ENCODE results near the gene DNAH10.

The DNAH10 gene, protein sequence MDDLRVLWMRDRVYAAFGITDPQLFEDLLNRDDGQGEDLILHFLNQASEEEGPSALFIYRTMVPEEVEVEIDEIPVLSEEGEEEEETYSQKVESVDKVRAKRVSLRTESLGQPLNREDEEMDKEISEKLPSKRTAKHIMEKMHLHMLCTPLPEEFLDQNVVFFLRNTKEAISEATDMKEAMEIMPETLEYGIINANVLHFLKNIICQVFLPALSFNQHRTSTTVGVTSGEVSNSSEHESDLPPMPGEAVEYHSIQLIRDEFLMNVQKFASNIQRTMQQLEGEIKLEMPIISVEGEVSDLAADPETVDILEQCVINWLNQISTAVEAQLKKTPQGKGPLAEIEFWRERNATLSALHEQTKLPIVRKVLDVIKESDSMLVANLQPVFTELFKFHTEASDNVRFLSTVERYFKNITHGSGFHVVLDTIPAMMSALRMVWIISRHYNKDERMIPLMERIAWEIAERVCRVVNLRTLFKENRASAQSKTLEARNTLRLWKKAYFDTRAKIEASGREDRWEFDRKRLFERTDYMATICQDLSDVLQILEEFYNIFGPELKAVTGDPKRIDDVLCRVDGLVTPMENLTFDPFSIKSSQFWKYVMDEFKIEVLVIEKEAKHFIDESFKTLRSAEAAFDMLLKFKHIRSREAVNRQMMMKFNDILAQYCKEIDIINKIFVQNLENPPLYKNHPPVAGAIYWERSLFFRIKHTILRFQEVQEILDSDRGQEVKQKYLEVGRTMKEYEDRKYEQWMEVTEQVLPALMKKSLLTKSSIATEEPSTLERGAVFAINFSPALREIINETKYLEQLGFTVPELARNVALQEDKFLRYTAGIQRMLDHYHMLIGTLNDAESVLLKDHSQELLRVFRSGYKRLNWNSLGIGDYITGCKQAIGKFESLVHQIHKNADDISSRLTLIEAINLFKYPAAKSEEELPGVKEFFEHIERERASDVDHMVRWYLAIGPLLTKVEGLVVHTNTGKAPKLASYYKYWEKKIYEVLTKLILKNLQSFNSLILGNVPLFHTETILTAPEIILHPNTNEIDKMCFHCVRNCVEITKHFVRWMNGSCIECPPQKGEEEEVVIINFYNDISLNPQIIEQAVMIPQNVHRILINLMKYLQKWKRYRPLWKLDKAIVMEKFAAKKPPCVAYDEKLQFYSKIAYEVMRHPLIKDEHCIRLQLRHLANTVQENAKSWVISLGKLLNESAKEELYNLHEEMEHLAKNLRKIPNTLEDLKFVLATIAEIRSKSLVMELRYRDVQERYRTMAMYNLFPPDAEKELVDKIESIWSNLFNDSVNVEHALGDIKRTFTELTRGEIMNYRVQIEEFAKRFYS (N-terminal part only)

GRCh38 chr12:123761841-123762714 lies at the start of gene DNAH10:
TSS of gene DNAH10 (plus strand) at chr12:123762301. CDS start at chr12:123762337, 36 bp downstream.
- DNase-seq: peak; percentile 40

DNA sequence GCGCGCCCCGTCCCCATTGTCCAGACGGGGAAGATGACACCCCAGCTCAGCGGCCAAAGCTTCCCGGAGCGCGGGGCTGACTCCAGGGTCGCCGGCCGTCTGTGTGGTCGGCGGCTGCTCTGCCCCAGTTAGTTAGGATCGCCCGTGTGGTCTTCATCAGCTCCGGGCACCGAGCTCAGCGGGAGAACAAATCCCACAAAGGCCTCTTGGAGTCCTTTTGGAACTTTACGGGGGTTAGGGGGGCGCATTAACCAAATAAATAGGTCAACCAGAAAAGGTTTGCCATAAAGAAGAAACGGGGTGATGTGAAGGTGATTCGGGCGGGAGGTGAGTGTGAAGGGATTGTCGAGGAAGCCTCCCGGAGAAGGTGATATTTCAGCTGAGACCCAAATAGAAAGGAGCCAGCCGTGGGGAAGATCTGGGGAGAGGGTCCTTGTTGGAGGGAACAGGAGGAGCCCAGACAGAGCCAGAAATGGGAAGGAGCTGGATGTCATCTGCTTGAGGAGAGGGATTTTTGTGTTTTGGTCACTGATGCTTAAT lies 49.3 kb upstream of the DNAH10 start:
- DNase-seq: no peak

DNA sequence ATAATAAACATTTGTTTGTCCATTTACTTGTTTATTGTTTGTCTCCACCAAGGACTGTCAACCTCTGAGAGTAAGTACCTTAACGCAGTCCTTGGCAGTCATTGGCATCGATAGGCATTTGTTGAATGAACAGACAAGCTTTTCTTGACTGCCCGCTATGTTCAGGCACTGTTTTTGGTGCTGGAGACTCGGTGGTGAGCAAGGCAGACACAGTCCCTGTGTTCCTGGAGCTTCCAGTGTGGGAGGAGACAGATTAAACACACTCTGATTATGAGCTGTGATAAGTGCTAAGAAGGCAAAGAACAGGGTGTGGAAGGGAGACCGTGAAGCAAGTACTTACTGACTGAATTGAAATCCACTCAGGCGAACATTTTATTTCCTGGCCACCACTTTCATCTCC lies 48.7 kb upstream of the DNAH10 start:
- DNase-seq: no peak

GRCh38 chr12:123713823-123714585 lies 48.1 kb upstream of the DNAH10 start:
- DNase-seq: no peak

DNA sequence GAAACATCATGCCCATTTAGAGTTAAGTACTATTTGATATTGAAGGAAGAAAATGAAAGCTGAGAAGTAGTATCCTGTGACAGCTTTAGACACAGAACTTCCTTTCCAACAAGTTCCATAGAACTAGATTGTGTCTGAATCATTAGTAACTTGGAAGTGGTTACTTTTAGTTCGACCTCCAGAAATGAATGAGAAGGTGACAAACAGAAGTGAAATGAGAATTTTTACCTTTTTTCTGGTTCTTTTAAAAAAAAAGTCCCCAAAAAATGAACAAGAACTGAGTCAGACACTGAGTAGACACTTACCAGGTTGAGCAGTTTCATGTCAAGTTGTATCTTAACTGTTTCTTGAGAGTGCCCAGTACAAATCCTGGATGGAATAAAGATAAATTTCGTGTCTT lies 46.9 kb upstream of the DNAH10 start:
- no peak for DNase-seq

DNA sequence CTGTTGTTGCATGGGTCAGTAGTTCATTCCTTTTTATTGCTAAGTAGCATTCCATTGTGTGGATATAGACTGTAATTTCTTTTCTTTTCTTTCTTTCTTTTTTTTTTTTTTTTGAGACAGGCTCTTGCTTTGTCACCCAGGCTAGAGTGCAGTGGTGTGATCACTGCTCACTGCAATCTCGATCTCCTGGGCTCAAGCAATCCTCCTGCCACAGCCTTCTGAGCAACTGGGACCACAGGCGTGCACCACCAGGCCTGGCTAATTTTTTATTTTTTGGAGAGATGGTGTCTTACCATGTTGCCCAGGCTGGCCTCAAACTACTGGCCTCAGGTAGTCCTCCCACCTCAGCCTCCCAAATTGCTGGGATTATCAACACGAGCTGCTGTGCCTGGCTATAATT lies 44.8 kb upstream of the DNAH10 start:
- no peak for DNase-seq

DNA sequence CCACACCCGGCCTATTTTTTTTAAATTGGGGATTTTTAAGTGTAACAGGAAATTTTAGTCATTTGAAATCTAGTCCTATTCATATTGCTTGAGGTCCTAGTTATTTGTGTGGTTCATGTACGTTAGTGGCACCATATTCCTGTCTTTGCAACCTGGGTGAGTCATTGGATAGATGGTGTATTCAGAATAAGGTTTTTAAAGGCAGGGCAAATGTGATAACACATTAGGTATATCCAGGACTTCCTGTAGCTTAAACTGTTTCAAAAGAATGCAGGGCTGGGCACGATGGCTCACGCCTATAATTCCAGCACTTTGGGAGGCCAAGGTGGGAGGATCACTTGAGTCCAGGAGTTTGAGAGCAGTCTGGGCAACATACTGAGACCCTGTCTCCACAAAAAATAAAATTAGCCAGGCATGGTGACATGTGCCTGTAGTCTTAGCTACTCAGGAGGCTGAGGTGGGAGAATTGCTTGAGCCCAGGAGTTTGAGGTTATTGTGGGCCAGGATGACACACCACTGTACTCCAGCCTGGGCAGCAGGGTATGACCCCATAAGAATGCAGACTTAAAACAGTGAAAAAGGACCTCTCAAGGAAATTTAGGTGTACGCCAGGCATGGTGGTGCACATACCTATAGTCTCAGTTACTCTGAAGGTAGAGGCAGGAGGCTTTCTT lies 41.8 kb upstream of the DNAH10 start:
- DNase-seq: no peak

GRCh38 chr12:123721245-123721644 lies 40.9 kb upstream of the DNAH10 start:
- DNase-seq: no peak

DNA sequence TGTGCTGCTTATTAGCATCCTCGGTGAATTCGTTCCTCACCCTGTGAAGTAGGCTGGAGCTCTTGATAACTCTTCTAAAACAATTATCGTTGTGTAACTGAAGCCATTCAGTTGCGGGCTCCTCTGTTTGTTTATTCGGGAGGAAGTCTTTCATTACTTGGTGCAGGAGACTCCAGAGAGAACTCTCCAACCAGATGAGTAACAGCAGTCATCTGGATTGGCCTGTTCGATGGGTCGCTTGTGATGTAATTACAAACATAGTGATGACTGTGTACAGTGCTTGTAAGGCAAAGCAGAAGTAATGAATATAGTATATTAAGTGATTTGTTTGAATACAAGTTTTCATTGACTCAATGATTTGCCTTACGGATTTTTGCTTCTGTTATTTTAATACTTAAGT lies 39.1 kb upstream of the DNAH10 start:
- DNase-seq: no peak

DNA sequence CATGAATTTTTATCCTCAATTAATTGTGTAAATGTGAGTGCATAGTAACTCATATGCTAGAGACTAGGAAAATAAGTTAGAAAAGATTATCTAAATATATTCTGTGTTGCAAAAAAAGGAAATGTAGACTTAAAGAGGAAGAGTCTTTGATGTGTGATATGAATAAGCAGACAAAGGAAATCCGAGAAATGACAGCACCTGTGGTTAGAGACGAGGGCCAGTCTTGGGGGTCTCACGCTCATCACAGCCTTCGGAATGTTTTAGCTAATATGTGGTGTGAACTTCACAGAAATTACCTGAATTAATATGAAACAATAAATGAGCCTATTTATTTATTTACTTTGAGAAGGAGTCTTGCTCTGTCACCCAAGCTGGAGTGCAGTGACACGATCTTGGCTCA lies 38.3 kb upstream of the DNAH10 start:
- DNase-seq: no peak

GRCh38 chr12:123726244-123726643 lies 35.9 kb upstream of the DNAH10 start:
- no peak for DNase-seq

DNA sequence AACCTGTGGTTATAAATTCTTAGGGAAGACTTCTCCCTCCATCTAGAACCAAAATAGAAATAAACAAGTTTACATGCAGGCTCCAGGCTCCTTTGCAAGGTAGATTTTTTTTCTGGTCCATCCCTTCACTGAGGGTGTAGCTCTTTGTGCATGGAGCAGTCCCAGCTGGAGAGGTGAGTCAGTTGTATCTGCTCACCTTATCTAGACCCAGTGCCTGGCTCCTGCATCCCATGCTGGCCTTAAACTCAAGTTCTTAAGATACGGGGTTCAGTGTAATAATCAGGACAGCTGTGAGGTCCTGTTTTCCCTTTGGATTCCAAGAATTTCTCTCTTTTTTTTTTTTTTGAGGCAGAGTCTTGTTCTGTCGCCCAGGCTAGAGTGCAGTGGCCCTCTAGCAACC lies 35.1 kb upstream of the DNAH10 start:
- DNase-seq: no peak

DNA sequence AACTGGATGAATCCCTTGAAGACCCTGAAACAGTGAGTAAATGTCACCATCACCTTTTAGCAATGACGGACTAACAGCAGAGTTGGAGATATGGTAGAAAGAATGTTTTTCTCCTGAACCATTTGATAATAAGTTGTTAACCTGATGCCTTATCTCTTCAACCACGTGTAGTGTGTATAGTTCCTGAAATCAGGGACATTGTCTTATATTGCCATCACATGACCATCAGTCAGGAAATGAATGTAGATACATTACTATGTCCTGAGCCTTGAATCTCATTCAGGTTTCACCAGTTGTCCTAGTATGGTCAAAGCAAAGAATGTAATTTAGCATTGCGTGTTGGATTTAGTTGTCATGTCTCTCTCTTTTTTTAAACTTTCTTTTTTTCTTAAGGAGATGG lies 34.2 kb upstream of the DNAH10 start:
- DNase-seq: no peak

- DNase-seq: no peak
Measured at GRCh38 chr12:123731596-123731995, 30.5 kb upstream of the DNAH10 start.

GRCh38 chr12:123732251-123732650 lies 29.9 kb upstream of the DNAH10 start:
- DNase-seq: no peak

GRCh38 chr12:123733229-123733628 lies 28.9 kb upstream of the DNAH10 start:
- DNase-seq: no peak

DNA sequence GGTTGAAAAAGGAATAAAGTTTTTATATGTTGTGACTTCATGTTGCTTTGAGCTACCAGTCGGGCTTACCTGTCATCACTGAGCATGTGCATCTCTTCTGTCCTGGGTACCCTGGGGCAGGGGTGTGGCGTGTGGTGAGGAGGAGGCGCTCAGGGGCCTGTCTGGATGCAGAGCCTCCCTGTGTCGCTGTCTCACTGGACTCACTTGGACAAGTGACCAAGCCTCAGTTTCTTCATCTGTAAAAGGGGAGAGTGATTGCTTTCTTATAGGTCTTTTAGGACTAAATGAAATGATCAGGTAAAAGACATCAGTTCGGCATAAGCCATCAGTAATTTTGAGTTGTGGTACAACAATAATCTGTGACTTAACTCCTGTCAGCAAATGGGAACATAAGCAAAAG lies 27.8 kb upstream of the DNAH10 start:
- DNase-seq: no peak

DNA sequence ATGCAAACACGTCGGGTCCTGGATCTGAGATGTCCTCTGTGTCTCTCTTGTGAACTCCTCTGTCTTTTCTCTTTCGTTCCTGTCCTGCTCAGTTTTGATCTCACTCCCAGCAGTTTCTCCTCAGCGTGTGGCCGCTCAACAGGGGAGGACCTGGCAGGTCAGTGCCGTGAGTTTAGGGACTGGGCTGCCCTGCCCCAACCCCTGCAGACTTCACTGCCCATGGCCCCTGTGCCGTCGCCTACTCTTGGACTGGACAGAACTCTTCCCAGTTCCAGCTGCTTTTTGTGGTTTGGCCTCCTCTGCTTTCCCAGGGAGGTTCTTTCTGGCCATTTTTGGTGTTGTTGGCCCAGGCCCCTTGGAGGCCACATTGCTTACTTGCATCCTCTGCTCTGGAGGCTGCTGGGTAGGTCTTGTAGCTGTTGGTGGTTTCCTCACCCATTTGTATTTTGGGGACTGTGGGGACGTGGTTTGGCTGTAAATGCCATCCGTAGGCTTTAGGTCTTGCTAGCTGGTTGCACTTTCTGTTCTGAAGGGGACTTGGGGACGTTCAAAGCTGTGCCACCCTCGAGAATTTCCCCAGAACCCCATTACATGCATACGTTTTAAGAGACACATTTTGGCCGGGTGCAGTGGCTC lies 20.0 kb upstream of the DNAH10 start:
- DNase-seq: no peak

GRCh38 chr12:123743002-123743401 lies 19.1 kb upstream of the DNAH10 start:
- no peak for DNase-seq

GRCh38 chr12:123744836-123745235 lies 17.3 kb upstream of the DNAH10 start:
- DNase-seq: no peak

Data from NCI-H2171 (cell line).